ENCODE data around the gene ADAM12.

- TF ChIP-seq POLR2A (IDR thresholded peaks at IDR 0.05; ENCODE audit: borderline replicate concordance, extremely low read depth, insufficient read depth, insufficient read length) (no peak), CTCF (IDR thresholded peaks at IDR 0.05 in 2 of 3, conservative IDR thresholded peaks at IDR 0.05 in 1 of 3; ENCODE audit: borderline replicate concordance in 1 of 3, insufficient read depth in 1 of 3, low read depth in 2 of 3, low read length in 2 of 3) (no peak), ZFX (IDR thresholded peaks at IDR 0.05) (no peak)
These were observed 145.6 kb downstream of the ADAM12 start for GRCh38 chr10:126242397-126243260.
